ENCODE data around the gene CTNNA1.

- TF ChIP-seq CTCF (IDR thresholded peaks at IDR 0.05) (no peak), POLR2A (IDR thresholded peaks at IDR 0.05) (no peak)
Measured at GRCh38 chr5:138844812-138845513, 91.7 kb downstream of the CTNNA1 start.

Data from adrenal gland (tissue), 5 donors.